Thoracic aorta (tissue), 2 donors: ENCODE measurements around the gene CD8A. TPM values are rescaled to one million over a fixed set of nuclear protein-coding genes. Genes with fewer than 3 reads are reported as not detected.
"Not testable (repeated sequence)": the region's sequence is repeated elsewhere in the genome, so short reads cannot be mapped to it uniquely, and the experiment has no call there.

Source experiments
- ATAC-seq: fragments of 150-250 bp; one replicate; pipeline ENCODE4 v1.8.0; 2017; ENCODE audit warnings: low read depth; ENCODE audit not compliant: insufficient number of reproducible peaks, low FRiP score
- DNase-seq: peaks from one replicate; pipeline ENCODE4 v3.0.0-alpha.2; 2020; ENCODE audit warnings: low spot score
- H3K27ac ChIP-seq, 2 donors: fragments of 200-600 bp; sonication (generic); 1 replicate in 1 of 2; 2 replicates in 1 of 2; pipeline ENCODE4 v1.5.1; 2016; ENCODE audit warnings: mild to moderate bottlenecking in 2 of 2, moderate library complexity in 2 of 2
- H3K27me3 ChIP-seq: fragments of 200-600 bp; sonication (generic); replicated peaks from 2 replicates; pipeline ENCODE4 v1.6.0; 2016; ENCODE audit warnings: mild to moderate bottlenecking; ENCODE audit not compliant: insufficient read depth
- H3K36me3 ChIP-seq: fragments of 200-600 bp; sonication (generic); one replicate; pipeline ENCODE4 v1.5.1; 2016
- H3K4me1 ChIP-seq, 2 donors: fragments of 200-600 bp; sonication (generic); 1 replicate in 1 of 2; 2 replicates in 1 of 2; pipeline versions ENCODE4 v1.5.1 to v1.6.0; 2016; ENCODE audit warnings: low read depth in 2 of 2, mild to moderate bottlenecking in 1 of 2; ENCODE audit not compliant: control insufficient read depth in 1 of 2
- H3K4me3 ChIP-seq: fragments of 200-600 bp; sonication (generic); 2 replicates; pipeline ENCODE4 v1.5.1; 2016; ENCODE audit warnings: mild to moderate bottlenecking
- H3K9me3 ChIP-seq: fragments of 200-600 bp; sonication (generic); 2 replicates; pipeline ENCODE4 v1.5.1; 2016
- total RNA-seq, 2 donors: library from RNA; depleted of rRNA; stranded (reverse); fragments of >200 nt; gene quantifications; one replicate each; pipeline versions ENCODE4 v1.1.0 to v1.2.3, GENCODE V29; 2016

The CD8A gene
- total RNA-seq, 2 donors from 2014 or later: 3.4 to 4.4 TPM

- not testable (repeated sequence) for ATAC-seq, H3K4me1 ChIP-seq, H3K4me3 ChIP-seq, H3K9me3 ChIP-seq, H3K27me3 ChIP-seq, DNase-seq, H3K36me3 ChIP-seq, H3K27ac ChIP-seq
Measured at GRCh38 chr2:86739485-86739884, 51.2 kb downstream of the CD8A start.

- not testable (repeated sequence) for H3K9me3 ChIP-seq, H3K36me3 ChIP-seq, H3K27ac ChIP-seq, H3K27me3 ChIP-seq, H3K4me1 ChIP-seq, DNase-seq, ATAC-seq, H3K4me3 ChIP-seq
Measured at GRCh38 chr2:86734896-86735295, 55.8 kb downstream of the CD8A start.

Other genes with a start within 250 kb of the CD8A start
- 100 to 1,000 TPM; 138 to 139 TPM for gene CHMP3, start 227.5 kb downstream of the CD8A start, total RNA-seq
- 10 to 100 TPM; 33.7 to 46.8 TPM for gene RNF103, start 167.0 kb downstream of the CD8A start, total RNA-seq
- 10 to 100 TPM; 23.8 to 27.7 TPM for gene RMND5A, start 70.6 kb downstream of the CD8A start, total RNA-seq
- gene CD8B, start 71.0 kb upstream of the CD8A start, total RNA-seq: 1 to 10 TPM; 1.5 to 3.5 TPM
- gene RGPD1, start 151.2 kb upstream of the CD8A start, total RNA-seq: 1 to 10 TPM in 1 of 2 donors, under 1 TPM in 1; 0.68 to 2.8 TPM
- gene PLGLB1, start 230.9 kb upstream of the CD8A start, total RNA-seq: 1 to 10 TPM; 2.0 to 8.4 TPM